HG03342 (cell line): ENCODE data around the gene PWWP2A.
"Not testable (repeated sequence)": the region's sequence is repeated elsewhere in the genome, so short reads cannot be mapped to it uniquely, and the experiment has no call there.

Experiments
- ATAC-seq: cut with Tn5 transposase; IDR thresholded peaks from one replicate; pipeline ENCODE4 v1.9.1; 2021; ENCODE audit warnings: mild to moderate bottlenecking, moderate library complexity; ENCODE audit not compliant: unreplicated experiment

Gene PWWP2A

GRCh38 chr5:160079753-160080152, 39.5 kb downstream of the PWWP2A start:
- ATAC-seq, result no peak

- ATAC-seq, result no peak
Measured at GRCh38 chr5:160076997-160077396, 42.3 kb downstream of the PWWP2A start.

- ATAC-seq, result no peak
Measured at GRCh38 chr5:160075073-160075472, 44.2 kb downstream of the PWWP2A start.

- no peak for ATAC-seq
Measured at GRCh38 chr5:160071916-160072315, 47.3 kb downstream of the PWWP2A start.

GRCh38 chr5:160071516-160071915, 47.7 kb downstream of the PWWP2A start:
- ATAC-seq, result no peak

- not testable (repeated sequence) for ATAC-seq
Measured at GRCh38 chr5:160069120-160069519, 50.1 kb downstream of the PWWP2A start.

GRCh38 chr5:160064995-160065614, 54.1 kb downstream of the PWWP2A start:
- ATAC-seq, result no peak

- ATAC-seq, result no peak
Measured at GRCh38 chr5:160064417-160064810, 54.8 kb downstream of the PWWP2A start.

GRCh38 chr5:160061770-160062169, 57.5 kb downstream of the PWWP2A start:
- no peak for ATAC-seq

GRCh38 chr5:160060001-160060400, 59.2 kb downstream of the PWWP2A start:
- ATAC-seq, result no peak

GRCh38 chr5:160057256-160057655, 62.0 kb downstream of the PWWP2A start:
- ATAC-seq, result no peak

- no peak for ATAC-seq
Measured at GRCh38 chr5:160054831-160055230, 64.4 kb downstream of the PWWP2A start.

GRCh38 chr5:160054047-160054446, 65.2 kb downstream of the PWWP2A start:
- ATAC-seq, result no peak

- no peak for ATAC-seq
Measured at GRCh38 chr5:160049099-160049498, 70.2 kb downstream of the PWWP2A start.

- no peak for ATAC-seq
Measured at GRCh38 chr5:160048131-160048530, 71.1 kb downstream of the PWWP2A start.

GRCh38 chr5:160047423-160047822, 71.8 kb downstream of the PWWP2A start:
- no peak for ATAC-seq

GRCh38 chr5:160044967-160045366, 74.3 kb downstream of the PWWP2A start:
- ATAC-seq, result no peak

- no peak for ATAC-seq
Measured at GRCh38 chr5:160044391-160044804, 74.9 kb downstream of the PWWP2A start.

GRCh38 chr5:160042671-160043070, 76.6 kb downstream of the PWWP2A start:
- ATAC-seq, result no peak
